Nephron (organoid): Measurements from ENCODE around the gene PNLIPRP1.

Experiments used
- H3K27ac Mint-ChIP-seq, 3 experiments: 2 replicates each; pipeline ENCODE4 v1.8.0; 2020; ENCODE audit warnings: mixed read lengths in 3 of 3, mild to moderate bottlenecking in 2 of 3, moderate library complexity in 1 of 3
- H3K27me3 Mint-ChIP-seq: 2 replicates; pipeline ENCODE4 v1.8.0; 2021; ENCODE audit warnings: low read depth, mild to moderate bottlenecking, moderate library complexity, mixed read lengths
- H3K36me3 Mint-ChIP-seq: 2 replicates; pipeline ENCODE4 v1.8.0; 2020; ENCODE audit warnings: low read depth, mixed read lengths
- H3K4me1 Mint-ChIP-seq: 2 replicates; pipeline ENCODE4 v1.8.0; 2020; ENCODE audit warnings: mixed read lengths
- H3K4me3 Mint-ChIP-seq, 3 experiments: 2 replicates each; pipeline ENCODE4 v1.8.0; 2020; ENCODE audit warnings: mild to moderate bottlenecking in 3 of 3, mixed read lengths in 3 of 3, moderate library complexity in 2 of 3
- H3K9me3 Mint-ChIP-seq: 2 replicates; pipeline ENCODE4 v1.8.0; 2020; ENCODE audit warnings: mixed read lengths
- CTCF ChIP-seq, 3 experiments: fragments of 200-600 bp; sonication (generic); IDR thresholded peaks; one replicate each; pipeline ENCODE4 v1.5.0; 2021; ENCODE audit warnings: antibody characterized with exemption in 3 of 3; ENCODE audit not compliant: unreplicated experiment in 3 of 3

Gene PNLIPRP1

GRCh38 chr10:116590590-116591444 lies at the start of gene PNLIPRP1:
Gene PNLIPRP1, plus strand, starts transcription at chr10:116590959. Its CDS starts 171 bp downstream, at chr10:116591130.
- Mint-ChIP-seq H3K27ac (no peak within 1 kb of the TSS), H3K9me3 (no peaks in the 10 kb centered on the region)
- no peak for TF ChIP-seq CTCF (IDR thresholded peaks at IDR 0.05; ENCODE audit: unreplicated experiment in 3 of 3)

GRCh38 chr10:116542007-116542677 lies 48.6 kb upstream of the PNLIPRP1 start:
- no peak overlapping the region for H3K27ac Mint-ChIP-seq
- no peaks in the 10 kb centered on the region for H3K27me3 Mint-ChIP-seq
- no peak for TF ChIP-seq CTCF (IDR thresholded peaks at IDR 0.05; ENCODE audit: unreplicated experiment in 3 of 3)
- H3K36me3 Mint-ChIP-seq: no peaks in the 10 kb centered on the region
- H3K9me3 Mint-ChIP-seq: peaks cover 16% of the 10 kb centered on the region
- no peaks in the 10 kb centered on the region for H3K4me1 Mint-ChIP-seq
- no peak overlapping the region for H3K4me3 Mint-ChIP-seq

More at GRCh38 chr10:116590590-116591444, at the start of gene PNLIPRP1:
- H3K4me3 Mint-ChIP-seq: no peak within 1 kb of the TSS
- peaks cover 10% of the 10 kb centered on the region for H3K4me1 Mint-ChIP-seq
- peaks cover 4% of the 10 kb centered on the region for H3K27me3 Mint-ChIP-seq
- no peaks in the 10 kb centered on the region for H3K36me3 Mint-ChIP-seq

- TF ChIP-seq CTCF (IDR thresholded peaks at IDR 0.05; ENCODE audit: unreplicated experiment in 3 of 3): no peak
- Mint-ChIP-seq H3K4me3 (no peak overlapping the region), H3K4me1 (no peaks in the 10 kb centered on the region), H3K27ac (no peak overlapping the region), H3K9me3 (peaks cover 4% of the 10 kb centered on the region), H3K27me3 (no peaks in the 10 kb centered on the region), H3K36me3 (no peaks in the 10 kb centered on the region)
Observed at GRCh38 chr10:116545122-116545521, 45.6 kb upstream of the PNLIPRP1 start.

- Mint-ChIP-seq H3K36me3 (no peaks in the 10 kb centered on the region), H3K27me3 (no peaks in the 10 kb centered on the region), H3K9me3 (peaks cover under 1% of the 10 kb centered on the region), H3K4me3 (no peak within 1 kb of the TSS), H3K4me1 (no peaks in the 10 kb centered on the region), H3K27ac (no peak within 1 kb of the TSS)
- TF ChIP-seq CTCF (IDR thresholded peaks at IDR 0.05; ENCODE audit: unreplicated experiment in 3 of 3): no peak
Observed at GRCh38 chr10:116545756-116546155, 45.0 kb upstream of the PNLIPRP1 start, which contains the start of gene PNLIP. Gene PNLIP, plus strand, starts transcription at chr10:116545931. Its CDS starts 162 bp downstream, at chr10:116546093.

- H3K4me1 Mint-ChIP-seq: no peaks in the 10 kb centered on the region
- H3K27ac Mint-ChIP-seq: no peak overlapping the region
- H3K9me3 Mint-ChIP-seq: no peaks in the 10 kb centered on the region
- no peaks in the 10 kb centered on the region for H3K27me3 Mint-ChIP-seq
- TF ChIP-seq CTCF (IDR thresholded peaks at IDR 0.05; ENCODE audit: unreplicated experiment in 3 of 3): no peak
- H3K36me3 Mint-ChIP-seq: no peaks in the 10 kb centered on the region
- H3K4me3 Mint-ChIP-seq: no peak overlapping the region
Observed at GRCh38 chr10:116548301-116548700, 42.5 kb upstream of the PNLIPRP1 start.
